Measurements from ENCODE around the gene NNT.

The NNT gene

GRCh38 chr5:43638107-43638506, 35.1 kb downstream of the NNT start:
- ATAC-seq = no peak
- TF ChIP-seq ISL1 (CRISPR knock-in tag; IDR thresholded peaks at IDR 0.05) (no peak), SNAI2 (CRISPR knock-in tag; IDR thresholded peaks at IDR 0.05) (no peak), PATZ1 (CRISPR knock-in tag; IDR thresholded peaks at IDR 0.05; ENCODE audit: borderline replicate concordance) (no peak), RARB (CRISPR knock-in tag; IDR thresholded peaks at IDR 0.05) (no peak), ARNTL (CRISPR knock-in tag; IDR thresholded peaks at IDR 0.05; ENCODE audit: borderline replicate concordance, low read depth) (no peak), OSR1 (CRISPR knock-in tag; IDR thresholded peaks at IDR 0.05) (no peak), PPARA (CRISPR knock-in tag; IDR thresholded peaks at IDR 0.05; ENCODE audit: borderline replicate concordance) (no peak), ESRRG (CRISPR knock-in tag; IDR thresholded peaks at IDR 0.05) (no peak), ZNF565 (CRISPR knock-in tag; conservative IDR thresholded peaks at IDR 0.05; ENCODE audit: low read depth) (no peak), TSHZ2 (CRISPR knock-in tag; IDR thresholded peaks at IDR 0.05) (no peak), TOX (CRISPR knock-in tag; IDR thresholded peaks at IDR 0.05; ENCODE audit: borderline replicate concordance) (no peak), ZNF8 (CRISPR knock-in tag; IDR thresholded peaks at IDR 0.05) (no peak), CSDC2 (CRISPR knock-in tag; IDR thresholded peaks at IDR 0.05) (no peak), ZFP3 (CRISPR knock-in tag; IDR thresholded peaks at IDR 0.05) (no peak), TCF4 (CRISPR knock-in tag; IDR thresholded peaks at IDR 0.05; ENCODE audit: borderline replicate concordance) (no peak), POU6F1 (CRISPR knock-in tag; IDR thresholded peaks at IDR 0.05; ENCODE audit: borderline replicate concordance, low read depth) (no peak), CSRNP3 (CRISPR knock-in tag; IDR thresholded peaks at IDR 0.05) (no peak)

- TF ChIP-seq ISL1 (CRISPR knock-in tag; IDR thresholded peaks at IDR 0.05) (no peak), ZFP3 (CRISPR knock-in tag; IDR thresholded peaks at IDR 0.05) (no peak), ZFP30 (CRISPR knock-in tag; IDR thresholded peaks at IDR 0.05) (no peak), TOX (CRISPR knock-in tag; IDR thresholded peaks at IDR 0.05; ENCODE audit: borderline replicate concordance) (no peak)
- ATAC-seq = no peak
Observed at GRCh38 chr5:43638546-43638945, 35.6 kb downstream of the NNT start.

GRCh38 chr5:43639566-43639965, 36.6 kb downstream of the NNT start:
- ATAC-seq = no peak
- no peak for TF ChIP-seq CSRNP3 (CRISPR knock-in tag; IDR thresholded peaks at IDR 0.05)
- no peak for TF ChIP-seq ZC3H10 (CRISPR knock-in tag; IDR thresholded peaks at IDR 0.05)
- no peak for TF ChIP-seq ARNTL (CRISPR knock-in tag; IDR thresholded peaks at IDR 0.05; ENCODE audit: borderline replicate concordance, low read depth)
- TF ChIP-seq RARB (CRISPR knock-in tag; IDR thresholded peaks at IDR 0.05) = no peak
- no peak for TF ChIP-seq ZFP3 (CRISPR knock-in tag; IDR thresholded peaks at IDR 0.05)
- no peak for TF ChIP-seq CREB5 (CRISPR knock-in tag; IDR thresholded peaks at IDR 0.05; ENCODE audit: low read depth)
- no peak for TF ChIP-seq OSR1 (CRISPR knock-in tag; IDR thresholded peaks at IDR 0.05)
- TF ChIP-seq ZFP30 (CRISPR knock-in tag; IDR thresholded peaks at IDR 0.05) = no peak
